GM19455 (cell line): ENCODE results near the gene LSP1.
"Not testable (repeated sequence)": the region's sequence is repeated elsewhere in the genome, so short reads cannot be mapped to it uniquely, and the experiment has no call there.

ENCODE experiments used
- ATAC-seq: cut with Tn5 transposase; IDR thresholded peaks from one replicate; pipeline ENCODE4 v1.9.1; 2021; ENCODE audit not compliant: unreplicated experiment

Gene LSP1

DNA sequence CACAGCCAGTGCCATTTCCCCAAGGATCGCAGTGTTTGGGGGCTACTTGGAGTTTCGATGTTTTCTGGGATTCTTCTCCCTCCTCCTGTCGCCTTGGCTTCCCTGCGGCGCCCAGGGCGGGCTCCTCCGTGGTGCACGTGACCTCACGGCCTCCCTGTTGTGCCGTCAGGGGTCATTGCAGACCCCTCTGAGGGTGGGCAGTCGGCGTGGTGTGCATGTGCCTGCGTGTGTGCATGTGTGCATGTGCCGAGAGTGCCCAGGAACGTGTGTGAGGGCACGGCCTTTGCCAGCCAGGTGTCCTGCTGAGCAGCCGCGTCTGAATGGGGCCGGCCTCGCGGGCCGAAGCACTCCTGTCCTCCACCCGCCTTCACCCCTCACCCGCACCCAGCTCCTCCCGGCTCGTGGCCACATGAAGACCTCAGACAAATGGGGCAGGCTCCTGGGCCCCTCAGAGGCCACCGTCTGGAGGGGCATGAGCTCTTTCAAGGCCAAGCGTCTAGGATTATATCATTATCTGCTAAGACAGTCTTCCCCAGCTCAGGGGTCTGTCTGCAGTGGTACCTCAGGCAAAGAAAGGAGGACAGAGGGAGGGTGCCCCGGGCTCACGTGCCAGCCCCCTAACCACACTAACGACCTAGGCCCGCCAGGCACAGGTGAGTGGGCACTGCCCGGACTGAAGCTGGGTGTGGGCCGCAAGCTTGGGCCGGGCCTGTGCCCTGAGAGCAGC lies 84.9 kb downstream of the LSP1 start:
- ATAC-seq: no peak

DNA sequence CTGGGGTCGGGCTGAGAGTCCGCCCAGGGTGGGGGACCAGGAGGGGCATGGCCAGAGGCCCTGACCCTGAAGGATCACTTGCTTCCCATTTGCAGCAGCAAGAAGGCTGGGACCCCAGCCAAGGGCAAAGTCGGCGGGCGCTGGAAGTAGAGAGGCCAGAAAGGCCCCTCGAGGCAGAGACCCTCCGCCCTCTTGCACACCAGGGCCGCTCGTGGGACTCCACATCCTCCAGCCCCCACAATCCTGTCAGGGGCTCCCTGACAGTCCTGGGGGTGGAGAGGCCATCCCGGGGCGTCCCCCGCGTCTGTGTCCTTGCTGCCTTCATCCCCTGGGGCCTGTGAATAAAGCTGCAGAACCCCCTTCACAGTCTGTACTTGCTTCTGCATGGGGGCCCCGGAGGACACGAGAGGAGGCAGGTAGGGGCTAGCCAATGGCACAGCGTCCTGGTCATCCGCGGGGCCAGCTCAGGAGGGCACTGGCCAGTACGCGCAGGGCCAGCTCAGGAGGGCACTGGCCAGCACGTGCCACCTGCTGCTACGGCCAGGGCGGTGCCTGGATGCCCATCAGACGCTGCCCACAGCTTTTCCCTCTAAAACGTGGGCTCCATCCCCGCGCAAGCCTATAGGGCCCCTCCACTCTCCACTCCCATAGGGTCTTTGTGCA lies 85.6 kb downstream of the LSP1 start:
- ATAC-seq: no peak

DNA sequence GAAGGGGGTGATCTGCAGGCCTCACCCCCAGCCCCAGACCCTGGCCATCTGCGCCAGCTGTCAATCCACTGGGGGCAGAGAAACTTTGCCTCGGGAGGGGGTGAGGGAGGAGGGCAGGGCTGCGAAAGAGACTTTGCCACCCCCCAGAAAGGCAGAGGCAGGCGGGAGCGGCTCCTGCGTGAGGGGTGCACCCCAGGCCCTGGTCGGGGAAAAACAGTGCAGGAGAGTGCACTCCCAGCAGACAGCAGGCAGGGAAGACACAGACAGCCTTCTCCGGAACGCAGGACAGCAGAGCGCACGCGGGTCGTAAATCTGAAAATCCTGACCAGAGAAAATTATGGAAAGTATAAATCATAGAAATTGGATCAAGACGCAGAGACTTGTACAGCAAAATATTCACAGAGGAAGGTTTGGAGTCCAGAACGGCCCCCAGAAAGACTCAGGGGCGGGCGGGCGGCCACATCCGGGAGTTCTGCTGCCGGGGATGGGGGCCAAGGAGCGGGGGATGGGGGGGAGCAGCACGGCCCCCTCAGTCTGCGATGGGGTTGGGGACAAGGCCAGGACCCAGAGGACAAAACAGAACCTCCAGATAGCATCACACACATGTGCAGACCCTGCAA lies 86.2 kb downstream of the LSP1 start:
- no peak for ATAC-seq

DNA sequence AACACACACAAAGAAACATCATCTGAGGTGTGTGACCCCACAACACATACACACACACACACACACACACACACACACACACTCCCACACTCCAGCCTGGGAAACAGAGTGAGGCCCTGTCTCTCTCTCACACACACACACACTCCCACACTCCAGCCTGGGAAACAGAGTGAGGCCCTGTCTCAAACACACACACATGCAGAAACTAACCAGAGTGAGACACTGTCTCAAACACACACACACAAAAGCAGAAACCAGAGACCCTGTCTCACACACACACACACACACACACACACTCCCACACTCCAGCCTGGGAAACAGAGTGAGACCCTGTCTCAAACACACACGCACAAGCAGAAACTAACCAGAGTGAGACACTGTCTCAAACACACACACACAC lies 86.9 kb downstream of the LSP1 start:
- ATAC-seq: not testable (repeated sequence)
